Raji (cell line): Measurements from ENCODE around the gene PSME1.

Experiments used
- POLR2A ChIP-seq: IDR thresholded peaks from 2 replicates; pipeline ENCODE4 v1.6.1; 2011; ENCODE audit warnings: low read depth, low read length, control low read depth; ENCODE audit not compliant: insufficient read depth

The PSME1 gene

GRCh38 chr14:24135834-24136683 lies at the start of gene PSME1:
Gene PSME1, plus strand, starts transcription at chr14:24136194. Its CDS starts 69 bp downstream, at chr14:24136263.
- peak; percentile 79 for TF ChIP-seq POLR2A

DNA sequence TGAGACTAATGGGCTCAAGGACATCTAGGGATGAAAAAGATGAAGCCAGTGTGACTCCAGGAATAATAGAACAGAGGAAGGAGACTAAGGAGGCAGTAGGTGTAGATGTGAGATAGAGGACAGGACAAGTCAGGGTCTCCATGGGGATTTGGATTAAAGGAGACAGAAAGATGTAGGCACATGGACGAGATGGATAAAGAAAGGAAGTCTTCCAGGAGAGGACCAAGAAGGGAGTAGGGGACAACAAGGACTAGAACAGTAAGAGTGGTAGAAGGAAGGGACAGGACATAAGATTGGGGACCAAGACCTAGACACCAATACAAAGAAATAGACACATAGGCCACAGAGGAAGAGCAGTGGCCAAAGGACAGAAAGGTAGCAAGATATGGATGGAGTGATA lies 49.0 kb upstream of the PSME1 start:
- TF ChIP-seq POLR2A: no peak

DNA sequence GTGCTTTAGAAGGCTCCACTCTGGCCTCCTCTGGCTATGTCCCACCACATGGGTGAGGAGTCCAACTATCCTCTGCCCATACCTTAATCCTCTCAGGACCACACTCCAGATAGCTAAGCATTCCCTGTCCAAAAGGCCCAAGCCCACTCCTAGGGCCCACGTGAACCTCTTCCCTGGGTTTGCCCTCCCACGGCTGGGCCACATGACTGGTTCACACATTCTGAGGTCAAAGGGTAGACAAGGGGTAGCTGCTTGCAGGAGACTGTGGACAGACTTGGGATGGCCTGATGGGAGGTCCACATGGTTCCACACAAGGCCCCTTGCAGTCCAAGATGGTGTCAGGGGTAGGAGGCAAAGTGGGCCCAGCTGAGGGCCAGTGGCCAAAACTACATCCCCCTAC lies 47.9 kb upstream of the PSME1 start:
- no peak for TF ChIP-seq POLR2A

DNA sequence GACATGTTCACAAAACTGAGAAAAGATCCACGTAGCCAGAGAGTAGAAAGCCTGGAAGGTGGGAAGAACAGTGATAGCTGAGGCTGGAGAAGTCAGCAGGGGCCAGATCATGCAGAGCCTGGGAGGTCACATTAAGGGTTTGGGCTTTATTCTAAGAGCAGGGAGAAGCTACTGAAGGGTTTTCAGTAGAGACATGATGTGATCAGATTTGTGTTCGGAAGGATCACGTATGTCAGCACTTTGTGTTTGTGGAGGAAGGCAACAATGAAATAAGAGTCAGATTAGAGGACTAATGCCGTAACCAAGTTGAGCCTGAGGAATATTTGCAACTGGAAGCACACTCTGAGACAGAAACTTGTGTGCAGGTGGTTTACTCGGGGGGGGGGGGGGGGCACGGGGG lies 46.1 kb upstream of the PSME1 start:
- no peak for TF ChIP-seq POLR2A

- TF ChIP-seq POLR2A: no peak
These were observed 43.9 kb upstream of the PSME1 start for GRCh38 chr14:24092110-24092504.

DNA sequence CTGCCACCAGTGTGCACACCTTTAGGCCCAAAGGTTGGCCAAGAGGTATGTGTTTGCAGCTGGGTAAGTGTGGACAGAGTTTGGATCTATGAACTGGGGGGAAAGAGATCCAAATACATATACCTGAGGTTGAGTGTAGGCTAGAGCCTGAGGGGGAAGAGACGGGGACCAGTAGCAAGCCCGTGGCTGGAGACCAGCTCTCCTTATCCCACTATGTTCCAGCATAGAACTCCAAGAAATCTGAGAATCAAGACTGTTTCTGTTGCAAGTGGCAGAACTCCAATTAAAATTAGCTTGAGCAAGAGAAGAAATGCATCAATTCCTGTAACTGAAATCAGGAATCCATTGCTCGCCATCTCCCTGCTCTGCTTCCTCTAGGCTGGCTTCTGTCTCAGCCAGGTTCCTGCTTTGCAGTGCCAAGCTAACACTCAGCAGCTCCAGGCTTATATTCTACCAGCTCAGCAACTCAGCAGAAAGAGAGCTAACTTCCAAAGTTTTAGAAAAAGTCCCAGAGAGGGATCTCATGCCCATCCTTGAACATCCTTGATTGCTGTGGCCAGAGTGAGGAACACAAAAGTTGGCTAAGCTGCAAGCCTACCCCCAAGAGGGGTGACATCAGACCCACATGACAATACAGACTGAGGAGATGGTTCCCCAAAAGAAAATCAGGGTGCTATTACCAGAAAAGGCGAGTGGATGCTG lies 43.3 kb upstream of the PSME1 start:
- no peak; the same call in 1 of the 2 replicates for TF ChIP-seq POLR2A

GRCh38 chr14:24093207-24093900 lies 42.6 kb upstream of the PSME1 start:
- TF ChIP-seq POLR2A: no peak

DNA sequence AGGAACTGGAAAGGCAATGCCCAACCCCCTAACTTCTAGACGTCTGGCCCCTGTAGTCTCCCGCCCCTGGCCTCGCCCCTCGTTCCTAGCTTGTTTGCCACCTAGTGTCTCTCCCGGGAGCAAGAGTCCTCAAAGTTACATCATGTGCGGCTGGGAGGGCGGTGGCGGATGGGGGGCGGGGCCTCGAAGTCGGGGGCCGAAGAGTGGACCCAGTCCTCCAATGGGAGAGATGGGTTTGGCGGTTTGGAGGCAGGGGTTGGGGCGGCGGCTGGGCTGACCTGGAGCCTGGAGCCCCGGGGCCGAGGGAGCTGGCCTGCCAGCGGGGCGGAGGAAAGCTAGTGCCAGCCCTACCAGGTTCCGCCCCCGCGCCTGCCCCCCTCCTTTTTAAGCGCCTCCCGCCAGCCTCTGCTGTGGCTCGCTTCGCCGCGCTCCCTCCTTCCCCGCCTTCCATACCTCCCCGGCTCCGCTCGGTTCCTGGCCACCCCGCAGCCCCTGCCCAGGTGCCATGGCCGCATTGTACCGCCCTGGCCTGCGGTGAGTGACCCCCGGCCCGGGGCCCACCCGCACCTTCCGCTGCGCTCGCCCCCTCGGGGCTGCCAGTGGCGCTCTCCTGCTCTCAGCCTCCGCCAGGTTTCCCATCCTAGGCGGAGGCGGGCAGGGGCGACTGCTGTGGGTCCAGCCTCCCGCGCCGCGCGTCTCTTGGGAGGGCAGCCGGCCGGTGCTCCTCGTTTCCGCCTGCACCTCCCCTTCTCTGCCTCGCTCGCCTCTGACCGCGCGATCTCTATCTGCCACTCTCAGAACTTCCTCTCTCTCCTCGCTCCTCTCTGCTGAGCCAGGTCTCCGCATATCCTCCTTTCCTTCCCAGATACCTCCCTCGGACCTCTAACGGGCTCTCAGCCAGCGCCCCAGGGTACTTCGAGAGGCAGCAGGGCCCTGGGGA lies 41.8 kb upstream of the PSME1 start, which contains the start of gene PCK2:
Gene PCK2, plus strand, starts transcription at position 411 of the 940 bp plus-strand sequence. Its CDS starts 95 bp downstream, at position 506.
- TF ChIP-seq POLR2A: peak; percentile 91

DNA sequence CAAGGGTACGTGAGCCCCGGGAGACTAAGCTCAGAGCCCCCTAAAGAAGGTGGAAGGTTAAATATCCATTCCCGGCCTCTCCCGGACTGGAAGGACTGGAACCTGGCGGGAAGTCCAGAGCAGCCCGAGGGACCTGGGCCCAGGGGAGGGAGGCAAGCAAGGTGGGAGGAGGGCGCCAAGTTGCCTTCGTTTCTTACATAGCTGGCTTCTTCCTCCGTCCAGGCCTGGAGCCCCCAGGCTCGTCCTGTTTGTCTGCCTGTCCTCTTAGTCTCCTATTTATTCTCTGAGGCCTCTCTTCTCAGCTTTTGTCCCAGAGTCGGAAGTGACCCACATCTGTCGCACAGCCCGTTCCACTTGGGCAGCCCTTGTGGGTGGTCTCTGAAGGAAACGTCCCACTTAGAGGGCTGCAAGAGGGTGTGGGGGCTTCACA lies 41.1 kb upstream of the PSME1 start:
- TF ChIP-seq POLR2A: no peak

DNA sequence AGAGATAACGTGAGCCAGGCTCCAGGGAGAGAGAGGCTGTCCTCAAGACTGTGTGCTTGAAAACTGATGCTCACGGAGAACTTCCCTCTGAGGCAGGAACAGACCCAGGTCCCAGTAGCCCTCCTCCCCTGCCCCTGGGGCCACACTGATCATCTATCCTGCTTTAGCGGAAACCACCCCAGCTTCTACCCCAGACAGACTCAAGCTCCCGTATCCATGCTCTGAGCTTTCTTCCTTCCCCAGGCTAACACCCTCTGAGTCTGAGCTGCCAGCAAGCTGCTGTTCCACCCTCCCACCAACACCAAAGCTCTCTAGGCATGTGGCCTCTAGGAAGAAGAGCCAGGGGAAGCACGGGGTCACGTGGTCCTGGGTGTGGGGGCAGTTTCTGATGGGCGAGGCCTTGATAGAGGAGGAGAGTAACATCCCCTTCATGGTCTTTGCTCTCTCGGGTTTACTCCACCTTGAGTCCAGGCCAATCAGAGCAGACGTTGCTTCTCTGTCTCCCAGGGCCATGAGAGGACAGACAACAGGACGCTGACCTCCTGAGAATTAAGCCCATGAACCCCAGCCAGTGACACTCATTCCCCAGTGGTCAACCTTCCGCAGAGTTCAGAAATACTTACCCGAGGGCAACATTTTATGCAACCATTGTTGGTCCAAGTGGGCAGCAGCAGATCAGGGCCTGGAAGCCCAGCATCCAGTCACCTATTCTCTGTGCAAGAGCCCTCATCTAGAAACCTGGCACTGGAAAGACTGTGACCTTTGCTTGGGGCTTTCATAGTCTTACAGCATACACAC lies 40.5 kb upstream of the PSME1 start:
- TF ChIP-seq POLR2A: peak; percentile 90

- peak; percentile 44; the same call in 1 of the 2 replicates for TF ChIP-seq POLR2A
These were observed 39.3 kb upstream of the PSME1 start for GRCh38 chr14:24096545-24097181.

DNA sequence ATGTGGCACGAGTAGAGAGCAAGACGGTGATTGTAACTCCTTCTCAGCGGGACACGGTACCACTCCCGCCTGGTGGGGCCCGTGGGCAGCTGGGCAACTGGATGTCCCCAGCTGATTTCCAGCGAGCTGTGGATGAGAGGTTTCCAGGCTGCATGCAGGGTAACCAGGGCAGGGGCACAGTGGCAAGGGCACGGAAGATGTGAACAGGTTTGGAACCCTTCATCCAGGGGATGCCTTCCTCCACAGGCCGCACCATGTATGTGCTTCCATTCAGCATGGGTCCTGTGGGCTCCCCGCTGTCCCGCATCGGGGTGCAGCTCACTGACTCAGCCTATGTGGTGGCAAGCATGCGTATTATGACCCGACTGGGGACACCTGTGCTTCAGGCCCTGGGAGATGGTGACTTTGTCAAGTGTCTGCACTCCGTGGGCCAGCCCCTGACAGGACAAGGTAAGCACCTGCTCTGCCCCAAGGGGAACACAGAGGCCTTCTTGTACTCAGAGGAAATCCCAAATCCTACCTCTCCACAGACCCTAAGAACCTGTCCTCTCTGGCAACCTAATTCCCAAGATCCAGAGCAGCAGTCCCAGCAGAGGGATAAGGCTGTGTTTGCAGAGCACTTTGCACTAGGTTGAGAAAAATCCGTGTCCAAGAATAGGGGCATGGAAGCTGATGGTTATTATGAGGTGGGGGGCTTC lies 37.6 kb upstream of the PSME1 start:
- no peak for TF ChIP-seq POLR2A

DNA sequence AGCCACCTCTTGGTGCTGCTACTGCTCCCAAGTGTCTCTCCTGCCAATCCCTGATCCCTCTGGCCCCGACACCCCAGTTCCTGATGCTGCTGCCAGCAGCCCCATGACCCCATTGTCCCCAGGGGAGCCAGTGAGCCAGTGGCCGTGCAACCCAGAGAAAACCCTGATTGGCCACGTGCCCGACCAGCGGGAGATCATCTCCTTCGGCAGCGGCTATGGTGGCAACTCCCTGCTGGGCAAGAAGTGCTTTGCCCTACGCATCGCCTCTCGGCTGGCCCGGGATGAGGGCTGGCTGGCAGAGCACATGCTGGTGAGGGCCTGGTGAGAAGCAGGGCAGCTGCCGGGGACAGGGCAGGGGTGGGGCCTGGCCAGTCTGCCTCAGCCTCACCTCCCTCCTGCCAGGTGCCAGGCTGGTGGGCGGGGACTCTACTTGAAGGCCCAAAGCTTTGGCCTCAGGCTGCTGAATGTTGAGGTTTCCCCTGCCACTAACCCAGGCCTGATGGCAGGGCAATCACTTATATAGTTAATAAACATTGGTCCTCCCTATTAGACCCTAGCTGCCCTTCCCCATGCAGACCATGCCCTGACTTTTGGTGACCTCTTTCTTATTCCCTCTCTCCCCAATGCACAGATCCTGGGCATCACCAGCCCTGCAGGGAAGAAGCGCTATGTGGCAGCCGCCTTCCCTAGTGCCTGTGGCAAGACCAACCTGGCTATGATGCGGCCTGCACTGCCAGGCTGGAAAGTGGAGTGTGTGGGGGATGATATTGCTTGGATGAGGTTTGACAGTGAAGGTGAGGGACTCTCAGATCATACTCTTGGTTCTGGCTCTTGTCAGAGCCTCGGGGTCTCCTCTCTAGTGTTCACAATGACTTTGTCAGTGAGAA lies 36.8 kb upstream of the PSME1 start:
- TF ChIP-seq POLR2A: no peak
